ENCODE results near the gene FAM53A.

GRCh38 chr4:1659104-1660043, 24.7 kb downstream of the FAM53A start:
- TF ChIP-seq GATA2 (IDR thresholded peaks at IDR 0.05; ENCODE audit: low read depth, low read length) (no peak), GATA3 (IDR thresholded peaks at IDR 0.05; ENCODE audit: low read depth, low read length) (no peak)
